HepG2 (cell line): ENCODE data around the gene MED28. TPM values are rescaled to one million over a fixed set of nuclear protein-coding genes. Genes with fewer than 3 reads are reported as not detected.
A peak's percentile ranks its signal among the peaks of the same experiment; 100 is the strongest.

ENCODE experiments used
- BRD4 ChIP-seq: sonication (generic); formaldehyde crosslinking; IDR thresholded peaks from 2 replicates; pipeline ENCODE4 v1.4.0; 2020; ENCODE audit warnings: missing genetic modification reagents
- KMT2A ChIP-seq: sonication (generic); formaldehyde crosslinking; IDR thresholded peaks from 2 replicates; pipeline ENCODE4 v1.4.0; 2020; ENCODE audit warnings: missing genetic modification reagents
- LRRFIP1 ChIP-seq: sonication (generic); formaldehyde crosslinking; conservative IDR thresholded peaks from 2 replicates; pipeline ENCODE4 v1.4.0; 2020; ENCODE audit warnings: missing genetic modification reagents
- MLX ChIP-seq: IDR thresholded peaks from 2 replicates; pipeline ENCODE4 v1.6.1; 2016
- MYC ChIP-seq: sonication (generic); formaldehyde crosslinking; IDR thresholded peaks from 2 replicates; pipeline ENCODE4 v1.9.0; 2021; ENCODE audit warnings: missing genetic modification reagents, borderline replicate concordance
- SP5 ChIP-seq: IDR thresholded peaks from 2 replicates; pipeline ENCODE4 v1.6.1; 2016; ENCODE audit warnings: low read depth, borderline replicate concordance
- SRY ChIP-seq: sonication (generic); formaldehyde crosslinking; IDR thresholded peaks from 2 replicates; pipeline ENCODE4 v1.8.0; 2022; ENCODE audit warnings: mild to moderate bottlenecking, missing genetic modification reagents
- SSRP1 ChIP-seq: IDR thresholded peaks from 2 replicates; pipeline ENCODE4 v1.6.1; 2016; ENCODE audit warnings: control low read depth
- TBX3 ChIP-seq: fragments of 450-650 bp; IDR thresholded peaks from 2 replicates; pipeline ENCODE4 v1.6.1; 2017; ENCODE audit warnings: antibody characterized with exemption, mild to moderate bottlenecking, inconsistent platforms, borderline replicate concordance
- TFDP2 ChIP-seq: sonication (generic); formaldehyde crosslinking; IDR thresholded peaks from 2 replicates; pipeline ENCODE4 v1.4.0; 2020; ENCODE audit warnings: missing genetic modification reagents
- ZFYVE20 ChIP-seq: sonication (generic); formaldehyde crosslinking; IDR thresholded peaks from 2 replicates; pipeline ENCODE4 v1.8.0; 2023; ENCODE audit warnings: low read depth, mild to moderate bottlenecking, moderate library complexity, missing genetic modification reagents, borderline replicate concordance
- ZGPAT ChIP-seq: IDR thresholded peaks from 2 replicates; pipeline ENCODE4 v1.6.1; 2016; ENCODE audit warnings: mild to moderate bottlenecking
- ZNF101 ChIP-seq: sonication (generic); formaldehyde crosslinking; IDR thresholded peaks from 2 replicates; pipeline ENCODE4 v1.4.0; 2020; ENCODE audit warnings: mild to moderate bottlenecking, low read depth, missing genetic modification reagents, borderline replicate concordance
- ZNF17 ChIP-seq: sonication (generic); formaldehyde crosslinking; IDR thresholded peaks from 2 replicates; pipeline ENCODE4 v1.5.0; 2020; ENCODE audit warnings: mild to moderate bottlenecking, missing genetic modification reagents
- ZNF260 ChIP-seq: sonication (generic); formaldehyde crosslinking; IDR thresholded peaks from 2 replicates; pipeline ENCODE4 v1.4.0; 2020; ENCODE audit warnings: missing genetic modification reagents, low read depth, mild to moderate bottlenecking, borderline replicate concordance
- ZNF432 ChIP-seq: sonication (generic); formaldehyde crosslinking; IDR thresholded peaks from 2 replicates; pipeline ENCODE4 v1.5.0; 2020; ENCODE audit warnings: missing genetic modification reagents, mild to moderate bottlenecking, borderline replicate concordance
- ZNF687 ChIP-seq: sonication (generic); formaldehyde crosslinking; IDR thresholded peaks from 2 replicates; pipeline ENCODE4 v1.5.1; 2020; ENCODE audit warnings: mild to moderate bottlenecking, missing genetic modification reagents, moderate library complexity
- ZNF737 ChIP-seq: sonication (generic); formaldehyde crosslinking; IDR thresholded peaks from 2 replicates; pipeline ENCODE4 v1.5.0; 2020; ENCODE audit warnings: missing genetic modification reagents, mild to moderate bottlenecking, borderline replicate concordance
- ZNF766 ChIP-seq: sonication (generic); formaldehyde crosslinking; IDR thresholded peaks from 2 replicates; pipeline ENCODE4 v1.5.0; 2020; ENCODE audit warnings: missing genetic modification reagents, borderline replicate concordance
- polyA plus RNA-seq, 8 experiments: library from polyadenylated mRNA; depleted of rRNA in 3 of 8; stranded (reverse) in 7 of 8; unstranded in 1 of 8; fragments of >200 nt; fragmentation: Illumina TruSeq in 4 of 8; extraction: Trizol in 4 of 8; gene quantifications; 2 replicates each; pipeline versions ENCODE4 v1.2.1 to v1.2.3, GENCODE V29; 2011 to 2016; ENCODE audit warnings: low read depth in 4 of 8, missing spikeins in 1 of 8, mixed read lengths in 1 of 8; ENCODE audit not compliant: insufficient read depth in 1 of 8
- total RNA-seq, 5 experiments: library from RNA; depleted of rRNA; stranded (reverse); fragments of >200 nt; fragmentation: Illumina TruSeq; extraction: Trizol; gene quantifications; 2 replicates each; pipeline ENCODE4 v1.2.3, GENCODE V29; 2016; ENCODE audit warnings: low read depth in 1 of 5

MED28 gene
- total and polyA plus RNA-seq, 2 of the 13 experiments (the other 11 are each of a cell fraction or from before 2014, with no cell fraction given): 41.3 to 65.7 TPM

- TF ChIP-seq ZFYVE20 (CRISPR knock-in tag) (0 out of 2 replicates have a peak, but pooled peaks have one; percentile 50), MYC (CRISPR knock-in tag) (peak; percentile 98), MLX (CRISPR knock-in tag) (peak; percentile 89), LRRFIP1 (no peak), SRY (CRISPR knock-in tag) (no peak), TFDP2 (peak; percentile 90), ZNF17 (CRISPR knock-in tag) (no peak), ZNF766 (CRISPR knock-in tag) (0 out of 2 replicates have a peak, but pooled peaks have one; percentile 24), BRD4 (CRISPR knock-in tag) (no peak), ZNF432 (CRISPR knock-in tag) (no peak), TBX3 (no peak), SSRP1 (CRISPR knock-in tag) (no peak), SP5 (peak; percentile 64), ZNF737 (no peak), ZGPAT (CRISPR knock-in tag) (peak; percentile 87), ZNF101 (CRISPR knock-in tag) (no peak), ZNF687 (CRISPR knock-in tag) (peak; percentile 97), ZNF260 (CRISPR knock-in tag) (no peak), KMT2A (CRISPR knock-in tag) (peak; percentile 88; the same call in 1 of the 2 replicates)
Observed at GRCh38 chr4:17576932-17577664, 37.3 kb upstream of the MED28 start, which contains the start of gene LAP3 (continued).
